NCI-H2107 (cell line): ENCODE results near the gene MAML2.

Source experiments
- DNase-seq: peaks from one replicate; lab custom pipeline; 2025; lab: John Stamatoyannopoulos, UW

The MAML2 gene

DNA sequence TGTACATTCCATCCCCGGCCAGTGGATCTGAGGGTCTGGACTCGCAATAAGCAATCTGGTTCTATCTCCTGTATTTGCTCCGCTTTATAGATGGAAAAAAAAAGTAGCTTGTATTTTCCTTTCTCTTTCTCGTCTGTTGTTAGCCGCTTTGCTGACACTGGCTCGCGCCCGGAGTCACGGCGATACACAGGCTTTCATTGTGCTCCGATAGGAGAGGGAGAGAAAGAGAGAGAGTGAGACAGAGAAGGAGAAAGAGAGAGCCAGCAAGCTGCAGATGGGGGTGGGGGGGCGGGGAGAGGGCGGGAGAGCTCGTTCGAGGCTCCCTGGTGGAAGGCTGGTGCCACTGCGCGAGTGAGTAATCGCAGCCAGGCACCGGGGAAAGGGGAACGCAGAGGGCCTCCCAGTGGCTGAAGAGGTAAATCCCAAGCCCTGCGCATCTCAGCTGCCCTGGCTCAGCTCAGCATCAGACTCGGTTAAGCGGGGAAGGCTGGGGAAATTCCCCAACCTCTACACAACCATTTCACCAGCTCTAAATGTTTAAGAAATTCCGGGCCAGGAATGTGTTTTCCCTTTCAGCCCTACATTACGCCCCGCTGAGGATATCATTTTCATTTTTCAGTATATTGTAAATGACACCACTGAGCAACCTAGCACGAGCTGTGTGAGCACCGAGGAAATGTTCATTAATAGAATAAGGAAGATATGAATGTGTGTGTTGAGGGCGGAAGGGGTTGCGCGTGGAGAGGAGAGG lies at the start of gene MAML2:
Gene MAML2 (minus strand): TSS at position 235 of the 751 bp plus-strand sequence. CDS start 1,300 bp downstream, outside the sequence.
- peak; percentile 75 for DNase-seq

- DNase-seq: no peak
Measured at GRCh38 chr11:96391698-96392307, 48.8 kb upstream of the MAML2 start.

GRCh38 chr11:96390488-96390792 lies 47.4 kb upstream of the MAML2 start:
- no peak for DNase-seq

DNA sequence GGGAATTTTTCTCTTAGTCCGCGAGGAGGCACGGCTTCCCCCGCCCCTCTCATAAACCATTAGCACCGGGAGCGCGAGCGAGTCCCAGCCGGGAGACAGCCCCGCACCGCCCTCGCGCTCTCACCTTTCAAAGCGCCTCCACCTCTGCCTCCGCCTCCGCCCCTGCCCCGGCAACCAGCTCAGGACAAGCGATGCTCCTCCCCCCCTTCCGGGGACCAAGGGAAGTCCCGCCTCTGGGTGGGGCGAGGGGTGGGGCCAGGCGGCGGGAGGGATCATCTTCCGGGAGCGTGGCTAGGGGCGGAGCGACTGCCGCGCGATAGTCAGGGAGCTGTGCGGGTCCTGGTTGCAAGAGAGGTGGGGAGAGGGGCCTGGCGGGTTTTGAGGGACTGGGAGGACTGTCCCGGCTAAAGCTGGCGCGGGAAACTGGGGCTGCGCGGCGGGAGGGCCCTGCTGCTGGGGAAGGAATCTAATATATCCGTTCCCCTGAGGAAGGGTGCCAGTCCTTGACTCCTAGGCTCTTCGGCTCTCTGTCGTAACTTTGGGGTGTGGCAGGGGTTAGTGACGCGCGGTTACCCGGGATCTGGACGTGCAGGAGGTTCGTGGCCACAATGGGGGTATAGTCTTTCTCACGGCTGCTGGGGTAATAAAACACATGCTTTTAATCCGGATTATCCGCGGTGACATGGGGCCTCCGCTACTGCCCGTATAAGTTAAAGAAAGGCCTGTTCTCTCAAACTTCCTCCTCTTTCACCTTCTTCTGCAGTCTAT lies 46.9 kb upstream of the MAML2 start, which contains the start of the genes CCDC82 and JRKL:
Gene CCDC82 (minus strand): TSS at position 193 of the 768 bp plus-strand sequence. CDS start 5,165 bp downstream, outside the sequence.
Gene JRKL (plus strand): TSS at position 294 of the 768 bp plus-strand sequence. CDS start 637 bp downstream, outside the sequence.
- peak; percentile 84 for DNase-seq

- DNase-seq: peak; percentile 55
Measured at GRCh38 chr11:96388891-96389719, 46.1 kb upstream of the MAML2 start.

DNA sequence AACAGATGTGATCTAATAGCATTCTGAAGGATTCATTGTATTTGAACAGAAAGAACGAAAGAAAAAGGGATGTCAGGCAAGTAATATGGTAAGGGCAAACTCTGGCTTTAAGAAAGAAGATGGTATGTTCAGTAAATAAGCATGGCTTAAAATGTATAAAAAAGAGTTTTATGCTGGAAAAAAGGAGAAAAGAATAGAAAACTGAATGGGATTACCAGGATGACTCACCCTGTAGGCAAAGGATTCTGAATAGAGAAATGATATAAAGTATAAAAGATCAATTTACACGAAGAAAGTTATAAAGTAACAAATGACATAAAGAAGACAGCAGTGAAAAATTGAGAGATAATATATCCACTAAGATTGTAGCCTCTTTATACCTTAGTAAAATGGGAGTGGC lies 42.2 kb upstream of the MAML2 start:
- no peak for DNase-seq

DNA sequence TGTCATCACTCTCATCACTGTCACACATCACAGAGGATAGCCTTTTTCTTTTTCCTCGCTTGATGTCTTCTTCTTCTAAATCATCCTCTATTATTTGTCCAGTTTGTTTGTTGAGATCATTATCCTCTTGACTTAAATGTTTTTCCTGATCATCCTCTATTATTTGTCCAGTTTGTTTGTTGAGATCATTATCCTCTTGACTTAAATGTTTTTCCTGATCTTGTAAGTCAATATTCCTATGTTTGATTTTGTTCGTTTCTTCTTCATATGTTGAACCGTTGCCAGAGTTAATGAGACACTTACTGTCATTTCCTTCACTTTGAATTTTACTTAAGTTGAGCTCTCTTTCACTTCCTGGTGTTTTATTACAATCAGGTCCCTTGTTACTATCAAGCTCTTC lies 41.2 kb upstream of the MAML2 start:
- DNase-seq: no peak

DNA sequence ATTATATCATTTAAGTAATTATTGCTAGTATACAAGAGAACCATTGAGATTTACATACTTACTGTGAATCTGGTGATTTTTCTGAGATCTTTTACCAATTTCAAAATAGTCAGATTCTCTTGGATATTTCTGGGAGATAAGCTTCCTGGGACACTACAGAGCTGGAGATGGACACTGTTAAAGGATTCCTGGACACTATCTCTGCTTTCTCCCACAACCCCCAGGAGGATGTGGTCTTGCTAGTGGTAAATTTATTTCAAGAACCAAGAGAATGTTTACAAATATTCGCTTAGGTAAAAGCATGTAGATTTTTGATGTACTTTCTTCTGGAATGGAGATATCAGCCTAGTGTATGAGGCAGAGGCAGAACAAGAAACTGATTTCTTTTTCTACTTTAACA lies 33.8 kb upstream of the MAML2 start:
- no peak for DNase-seq

GRCh38 chr11:96373826-96374225 lies 30.8 kb upstream of the MAML2 start:
- no peak for DNase-seq

DNA sequence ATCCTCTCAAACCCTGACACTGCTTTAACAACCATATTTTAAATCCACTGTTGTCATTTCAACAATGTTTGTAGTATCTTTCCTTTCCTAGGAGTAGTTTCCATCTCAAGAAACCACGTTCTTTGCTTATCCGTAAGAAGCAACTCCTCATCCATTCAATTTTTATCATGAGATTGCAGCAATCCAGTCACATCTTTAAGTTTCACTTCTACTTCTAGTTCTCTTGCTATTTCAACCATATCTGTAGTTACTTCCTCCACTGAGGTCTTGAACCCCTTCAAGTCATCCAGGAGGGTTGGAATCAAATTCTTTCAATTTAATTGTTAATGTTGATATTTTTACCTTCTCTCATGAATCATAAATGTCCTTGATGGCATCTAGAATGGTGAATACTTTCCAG lies 24.3 kb upstream of the MAML2 start:
- no peak for DNase-seq

- DNase-seq: no peak
Measured at GRCh38 chr11:96366024-96366423, 23.0 kb upstream of the MAML2 start.

- DNase-seq: no peak
Measured at GRCh38 chr11:96365493-96365892, 22.5 kb upstream of the MAML2 start.

GRCh38 chr11:96361778-96362177 lies 18.8 kb upstream of the MAML2 start:
- DNase-seq: no peak

GRCh38 chr11:96358321-96358720 lies 15.3 kb upstream of the MAML2 start:
- DNase-seq: no peak

DNA sequence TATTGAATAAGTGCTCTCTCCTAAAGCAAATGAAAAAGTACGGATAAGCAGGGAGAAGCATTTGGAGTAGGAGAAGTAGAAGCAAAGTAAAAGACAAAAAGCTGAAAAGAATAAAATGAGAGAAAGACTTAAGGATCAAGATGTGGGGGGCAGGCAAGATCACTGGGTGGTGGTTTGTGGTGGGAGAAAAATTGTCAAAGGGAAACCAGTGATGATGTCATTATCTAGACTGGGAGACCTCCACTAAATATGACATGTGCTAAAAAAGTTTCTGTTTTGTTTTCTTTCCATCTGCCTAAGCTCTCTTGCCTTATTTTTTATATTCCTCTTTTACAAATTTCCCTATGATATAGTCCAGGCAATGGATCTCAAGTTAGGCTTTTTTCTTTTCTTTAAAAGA lies 14.8 kb upstream of the MAML2 start:
- DNase-seq: no peak

GRCh38 chr11:96356848-96357247 lies 13.9 kb upstream of the MAML2 start:
- DNase-seq: no peak

DNA sequence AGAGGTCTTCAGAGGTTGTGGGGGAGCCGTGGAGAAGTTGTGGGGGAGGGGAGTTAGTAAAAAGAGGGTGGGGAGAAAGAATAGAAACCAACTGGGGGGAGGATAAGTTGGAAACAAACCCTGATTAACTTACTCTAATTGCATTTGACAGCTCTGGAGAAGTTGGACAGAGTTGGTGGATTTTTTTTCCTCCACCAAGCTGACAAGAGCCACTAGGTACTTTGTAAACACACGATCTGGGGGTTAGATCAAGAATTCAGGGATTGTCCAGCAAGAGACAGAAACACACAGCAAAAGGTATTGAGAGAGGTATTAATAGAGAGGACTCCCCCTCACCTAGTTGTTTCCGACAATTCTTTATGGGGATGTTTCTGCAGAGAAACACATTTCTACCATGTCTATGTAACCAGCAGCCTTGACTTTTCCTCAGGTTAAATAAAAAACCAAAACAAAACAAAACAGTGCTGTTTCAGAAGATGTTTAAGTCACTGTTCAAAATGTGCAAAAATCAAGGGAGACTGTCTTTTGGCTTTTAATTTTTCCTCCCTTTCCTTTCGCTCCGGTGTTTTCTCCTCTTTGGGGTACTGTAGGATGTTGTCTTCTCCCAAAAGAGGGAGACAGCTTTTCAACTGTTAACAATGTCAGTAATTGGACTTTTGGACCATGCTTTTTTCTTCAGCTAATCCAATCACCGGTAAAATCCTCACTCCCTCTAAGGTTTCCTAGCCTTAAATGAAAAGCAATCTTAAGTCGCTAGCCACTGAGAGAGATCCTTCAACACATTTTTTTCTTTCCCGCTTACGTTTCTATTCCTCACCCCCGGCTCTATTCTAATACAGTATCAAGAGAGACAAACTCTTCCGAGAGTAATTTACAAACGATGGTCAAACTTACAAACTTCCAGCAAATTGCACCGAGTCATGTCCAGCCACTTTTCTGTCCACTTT lies 708 bp downstream of the MAML2 start:
- no peak for DNase-seq

GRCh38 chr11:96341211-96342013 lies 1.6 kb downstream of the MAML2 start:
- DNase-seq: no peak

- DNase-seq: no peak
Measured at GRCh38 chr11:96340555-96340885, 2.5 kb downstream of the MAML2 start.
